Measurements from ENCODE around the gene BORCS6. TPM values are rescaled to one million over a fixed set of nuclear protein-coding genes. Genes with fewer than 3 reads are reported as not detected.
A peak's percentile ranks its signal among the peaks of the same experiment; 100 is the strongest.

BORCS6 gene
- total and polyA plus RNA-seq, 2 of the 13 experiments (the other 11 are each of a cell fraction or from before 2014, with no cell fraction given), result 2.0 to 5.1 TPM

- in situ Hi-C loops (cut with HindIII; ENCODE audit: extremely low pct_ligation_motif_present, low pct_unique_long_range_greater_than_20kb) (loop anchor here (5.0 kb wide), 2 partner anchors 36 to 79 kb away; no protein-coding TSS in a partner anchor), intact Hi-C loops (cut with micrococcal nuclease; ENCODE audit: unreplicated experiment) (loop anchor here (1.0 to 5.0 kb wide), 2 partner anchors 77 to 154 kb away; partner anchors contain the start of gene KRABD2)
- DNase-seq (ENCODE audit: low spot score), result peak; percentile 79
- POLR2A ChIA-PET, result interaction anchor here (0.7 to 7.7 kb wide), 26 partner anchors 11 to 821 kb away, joined by 3 to 111 read pairs (median 5); partner anchors contain the start of genes AURKB, BORCS6, CTC1 and KRABD2
- no peaks in the 10 kb centered on the region for H3K9me3 ChIP-seq (ENCODE audit: low read length)
- H3K4me3 ChIP-seq (replicated peaks in 1 of 3; ENCODE audit: insufficient read depth in 1 of 3, low read depth in 2 of 3, low read length in 3 of 3), result peak overlapping the region; percentile 69 to 85 (median 70)
- CTCF ChIA-PET (ENCODE audit: low intra/inter-chr PET ratio, low total read pairs), result interaction anchor here (0.7 kb wide), 1 partner anchor 77 kb away, joined by 3 read pairs; no protein-coding TSS in a partner anchor
- peaks cover 26% of the 10 kb centered on the region for H3K4me1 ChIP-seq (ENCODE audit: insufficient read depth, low read length)
- peak overlapping the region; percentile 95 for H3K4me2 ChIP-seq (ENCODE audit: low read depth, low read length)
- no peak overlapping the region for H2AFZ ChIP-seq (ENCODE audit: low read length)
- peaks cover 4% of the 10 kb centered on the region; the same call in 1 of the 2 replicates for H4K20me1 ChIP-seq (ENCODE audit: insufficient read depth, low read length)
- H3K9ac ChIP-seq (ENCODE audit: insufficient read depth, low read depth, low read length), result peak overlapping the region; percentile 80
- H3K27ac ChIP-seq (ENCODE audit: extremely low read length, insufficient read depth, low read length), result peak overlapping the region; percentile 91
- H3K36me3 ChIP-seq (replicated peaks in 1 of 2; ENCODE audit: control insufficient read depth in 1 of 2, insufficient read depth in 2 of 2, low read length in 2 of 2), result peaks cover 5 to 15% of the 10 kb centered on the region in 2 experiments; a peak in 4 of 5 replicates
- no peaks in the 10 kb centered on the region for H3K79me2 ChIP-seq (ENCODE audit: insufficient read depth, low read length)
- no peaks in the 10 kb centered on the region; a peak in 1 of 5 replicates for H3K27me3 ChIP-seq (ENCODE audit: control insufficient read depth in 1 of 2, insufficient read depth in 2 of 2, low read length in 2 of 2)
- WGBS (ENCODE audit: low lambda C conversion rate), result 3% methylated on average over 11 of the region's 27 CpGs
- ATAC-seq, result peak; percentile 62
- TSS peak; percentile 84 for BruUV-seq (replicated peaks)
- FAIRE-seq, result peak; percentile 79
- TF ChIP-seq ZFP41 (CRISPR knock-in tag; IDR thresholded peaks at IDR 0.05; ENCODE audit: borderline replicate concordance), result no peak
- TF ChIP-seq HINFP (CRISPR knock-in tag; IDR thresholded peaks at IDR 0.05; ENCODE audit: low read depth), result no peak; the same call in 1 of the 2 replicates
- TF ChIP-seq ZNF605 (CRISPR knock-in tag; IDR thresholded peaks at IDR 0.05), result 0 out of 2 replicates have a peak, but pooled peaks have one; percentile 18
- TF ChIP-seq NR1H2 (CRISPR knock-in tag; IDR thresholded peaks at IDR 0.05; ENCODE audit: borderline replicate concordance, low read depth), result no peak
- TF ChIP-seq ZNF205 (CRISPR knock-in tag; IDR thresholded peaks at IDR 0.05), result no peak
- no peak for TF ChIP-seq EZH2 (conservative IDR thresholded peaks at IDR 0.05; ENCODE audit: low read depth, low read length)
- no peak for TF ChIP-seq ZBTB3 (CRISPR knock-in tag; IDR thresholded peaks at IDR 0.05; ENCODE audit: borderline replicate concordance, low read depth)
- TF ChIP-seq ZNF574 (CRISPR knock-in tag; IDR thresholded peaks at IDR 0.05), result peak; percentile 24; the same call in 1 of the 2 replicates
- TF ChIP-seq MTA3 (CRISPR knock-in tag; IDR thresholded peaks at IDR 0.05), result no peak
- peak; percentile 6 for TF ChIP-seq ZNF18 (CRISPR knock-in tag; IDR thresholded peaks at IDR 0.05; ENCODE audit: insufficient replicate concordance)
- TF ChIP-seq PHF20 (CRISPR knock-in tag; IDR thresholded peaks at IDR 0.05), result peak; percentile 25; the same call in 1 of the 2 replicates
- 0 out of 2 replicates have a peak, but pooled peaks have one; percentile 31 for TF ChIP-seq ZNF816 (CRISPR knock-in tag; IDR thresholded peaks at IDR 0.05; ENCODE audit: borderline replicate concordance)
- no peak for TF ChIP-seq NFYC (CRISPR knock-in tag; IDR thresholded peaks at IDR 0.05)
- TF ChIP-seq POLR2AphosphoS5 (IDR thresholded peaks at IDR 0.05; ENCODE audit: low read depth, low read length), result no peak
- TF ChIP-seq PHB2 (IDR thresholded peaks at IDR 0.05; ENCODE audit: partially characterized antibody), result no peak
These were observed 33.6 kb upstream of the BORCS6 start for GRCh38 chr17:8223356-8224126.

Data from HepG2 (cell line).